Measurements from ENCODE around the gene RAB11FIP5. TPM values are rescaled to one million over a fixed set of nuclear protein-coding genes. Genes with fewer than 3 reads are reported as not detected.

RAB11FIP5 gene
- total and polyA plus RNA-seq, 2 donors from 2014 or later, result 49.6 to 57.1 TPM

GRCh38 chr2:73027340-73027739 lies 85.4 kb downstream of the RAB11FIP5 start:
- peaks cover 0 to 4% (median 2%) of the 10 kb centered on the region in 3 donors for H3K36me3 ChIP-seq (ENCODE audit: control insufficient read depth in 2 of 3, insufficient read depth in 3 of 3, low read length in 3 of 3)
- H3K27me3 ChIP-seq (ENCODE audit: control insufficient read depth, insufficient read depth, low read length), result no peaks in the 10 kb centered on the region
- no peak overlapping the region for H3K27ac ChIP-seq (ENCODE audit: low read depth in 2 of 2, low read length in 2 of 2)
- no peak overlapping the region for H3K4me3 ChIP-seq (ENCODE audit: low read length in 3 of 3)
- H3K9me3 ChIP-seq (ENCODE audit: control insufficient read depth in 2 of 3, insufficient read depth in 1 of 3, low read length in 3 of 3), result no peaks in the 10 kb centered on the region
- DNase-seq, result no peak
- intact Hi-C loops (cut with DNase I), result no loop called here
- FAIRE-seq, result no peak
- H3K9ac ChIP-seq (ENCODE audit: low read length in 3 of 3), result no peak overlapping the region
- no peak for TF ChIP-seq CTCF (IDR thresholded peaks at IDR 0.05; ENCODE audit: borderline replicate concordance, extremely low read depth, insufficient read depth)
- peaks cover 0 to 9% (median 0%) of the 10 kb centered on the region in 3 donors for H3K4me1 ChIP-seq (ENCODE audit: control insufficient read depth in 2 of 3, insufficient read depth in 2 of 3, low read depth in 1 of 3, low read length in 3 of 3)

- Histone ChIP-seq H3K27me3 (ENCODE audit: control insufficient read depth, insufficient read depth, low read length) (no peaks in the 10 kb centered on the region), H3K27ac (ENCODE audit: low read depth in 2 of 2, low read length in 2 of 2) (no peak overlapping the region), H3K4me1 (ENCODE audit: control insufficient read depth in 2 of 3, insufficient read depth in 2 of 3, low read depth in 1 of 3, low read length in 3 of 3) (peaks cover 0 to 10% (median 0%) of the 10 kb centered on the region in 3 donors), H3K36me3 (ENCODE audit: control insufficient read depth in 2 of 3, insufficient read depth in 3 of 3, low read length in 3 of 3) (peaks cover 0 to 8% (median 4%) of the 10 kb centered on the region in 3 donors), H3K4me3 (ENCODE audit: low read length in 3 of 3) (no peak overlapping the region), H3K9me3 (ENCODE audit: control insufficient read depth in 2 of 3, insufficient read depth in 1 of 3, low read length in 3 of 3) (no peaks in the 10 kb centered on the region), H3K9ac (ENCODE audit: low read length in 3 of 3) (no peak overlapping the region)
- intact Hi-C loops (cut with DNase I), result no loop called here
- no peak for FAIRE-seq
- no peak for DNase-seq
- no peak for TF ChIP-seq CTCF (IDR thresholded peaks at IDR 0.05; ENCODE audit: borderline replicate concordance, extremely low read depth, insufficient read depth)
Measured at GRCh38 chr2:73023497-73023896, 89.3 kb downstream of the RAB11FIP5 start.

Other genes with a start within 250 kb of the RAB11FIP5 start
- gene SPR, start 225.5 kb downstream of the RAB11FIP5 start, total RNA-seq, result 29.9 TPM
- 102 TPM for gene SPR, start 225.5 kb downstream of the RAB11FIP5 start, polyA plus RNA-seq (ENCODE audit: insufficient read depth, low read depth, low replicate concordance)
- 19.6 TPM for gene EMX1, start 195.4 kb downstream of the RAB11FIP5 start, total RNA-seq
- gene EMX1, start 195.4 kb downstream of the RAB11FIP5 start, polyA plus RNA-seq (ENCODE audit: insufficient read depth, low read depth, low replicate concordance), result 132 TPM
- gene SFXN5, start 41.2 kb downstream of the RAB11FIP5 start, total RNA-seq, result 21.4 TPM
- gene SFXN5, start 41.2 kb downstream of the RAB11FIP5 start, polyA plus RNA-seq (ENCODE audit: insufficient read depth, low read depth, low replicate concordance), result 35.9 TPM
- gene NOTO, start 89.6 kb upstream of the RAB11FIP5 start, total RNA-seq, result not detected
- not detected for gene NOTO, start 89.6 kb upstream of the RAB11FIP5 start, polyA plus RNA-seq (ENCODE audit: insufficient read depth, low read depth, low replicate concordance)
- gene SMYD5, start 101.3 kb upstream of the RAB11FIP5 start, total RNA-seq, result 23.5 TPM
- gene SMYD5, start 101.3 kb upstream of the RAB11FIP5 start, polyA plus RNA-seq (ENCODE audit: insufficient read depth, low read depth, low replicate concordance), result 20.8 TPM
- 16.1 TPM for gene PRADC1, start 120.3 kb upstream of the RAB11FIP5 start, total RNA-seq
- gene PRADC1, start 120.3 kb upstream of the RAB11FIP5 start, polyA plus RNA-seq (ENCODE audit: insufficient read depth, low read depth, low replicate concordance), result 57.7 TPM
- gene CCT7, start 121.4 kb upstream of the RAB11FIP5 start, total RNA-seq, result 164 TPM
- 173 TPM for gene CCT7, start 121.4 kb upstream of the RAB11FIP5 start, polyA plus RNA-seq (ENCODE audit: insufficient read depth, low read depth, low replicate concordance)
- 5.2 TPM for gene FBXO41, start 171.5 kb upstream of the RAB11FIP5 start, total RNA-seq
- 0.49 TPM for gene FBXO41, start 171.5 kb upstream of the RAB11FIP5 start, polyA plus RNA-seq (ENCODE audit: insufficient read depth, low read depth, low replicate concordance)
- not detected for gene EGR4, start 180.6 kb upstream of the RAB11FIP5 start, total RNA-seq
- gene EGR4, start 180.6 kb upstream of the RAB11FIP5 start, polyA plus RNA-seq (ENCODE audit: insufficient read depth, low read depth, low replicate concordance), result not detected

Measured in kidney (tissue), 14 donors.